IPS-15b (cell line): ENCODE data around the gene TMEM52.

Experiments
- H3K27me3 ChIP-seq: one replicate; pipeline ENCODE4 v1.6.1; 2013; ENCODE audit warnings: low read length; ENCODE audit not compliant: control insufficient read depth, insufficient read depth
- H3K36me3 ChIP-seq: one replicate; pipeline ENCODE4 v1.6.1; 2013; ENCODE audit warnings: low read length; ENCODE audit not compliant: control insufficient read depth, insufficient read depth
- H3K4me1 ChIP-seq: one replicate; pipeline ENCODE4 v1.6.1; 2013; ENCODE audit warnings: mild to moderate bottlenecking, low read length; ENCODE audit not compliant: control insufficient read depth, insufficient read depth
- H3K4me3 ChIP-seq: one replicate; pipeline ENCODE4 v1.5.1; 2013; ENCODE audit warnings: low read depth, low read length
- H3K9ac ChIP-seq: one replicate; pipeline ENCODE4 v1.6.1; 2013; ENCODE audit warnings: low read depth, mild to moderate bottlenecking, low read length
- H3K9me3 ChIP-seq: one replicate; pipeline ENCODE4 v1.6.1; 2013; ENCODE audit warnings: mild to moderate bottlenecking, low read length; ENCODE audit not compliant: control insufficient read depth, insufficient read depth

The TMEM52 gene

GRCh38 chr1:1957533-1957961 lies 38.5 kb upstream of the TMEM52 start:
- no peak overlapping the region for H3K9ac ChIP-seq
- no peak overlapping the region for H3K4me3 ChIP-seq
- no peaks in the 10 kb centered on the region for H3K27me3 ChIP-seq
- peaks cover 6% of the 10 kb centered on the region for H3K4me1 ChIP-seq
- H3K9me3 ChIP-seq, result no peaks in the 10 kb centered on the region
- no peaks in the 10 kb centered on the region for H3K36me3 ChIP-seq

- Histone ChIP-seq H3K9me3 (no peaks in the 10 kb centered on the region), H3K4me3 (no peak overlapping the region), H3K36me3 (no peaks in the 10 kb centered on the region), H3K27me3 (no peaks in the 10 kb centered on the region), H3K9ac (no peak overlapping the region), H3K4me1 (peaks cover 6% of the 10 kb centered on the region)
Observed at GRCh38 chr1:1956586-1957532, 37.8 kb upstream of the TMEM52 start.

- Histone ChIP-seq H3K4me1 (peaks cover 2% of the 10 kb centered on the region), H3K36me3 (no peaks in the 10 kb centered on the region), H3K9me3 (no peaks in the 10 kb centered on the region), H3K9ac (no peak overlapping the region), H3K4me3 (no peak overlapping the region), H3K27me3 (no peaks in the 10 kb centered on the region)
Observed at GRCh38 chr1:1956101-1956500, 37.0 kb upstream of the TMEM52 start.

GRCh38 chr1:1955621-1956094 lies 36.6 kb upstream of the TMEM52 start:
- Histone ChIP-seq H3K27me3 (no peaks in the 10 kb centered on the region), H3K36me3 (no peaks in the 10 kb centered on the region), H3K4me3 (no peak overlapping the region), H3K9me3 (no peaks in the 10 kb centered on the region), H3K9ac (no peak overlapping the region), H3K4me1 (peaks cover 2% of the 10 kb centered on the region)

- no peaks in the 10 kb centered on the region for H3K9me3 ChIP-seq
- no peaks in the 10 kb centered on the region for H3K36me3 ChIP-seq
- no peaks in the 10 kb centered on the region for H3K4me1 ChIP-seq
- H3K9ac ChIP-seq, result no peak overlapping the region
- H3K27me3 ChIP-seq, result no peaks in the 10 kb centered on the region
- H3K4me3 ChIP-seq, result no peak overlapping the region
Observed at GRCh38 chr1:1954831-1955441, 35.9 kb upstream of the TMEM52 start.

GRCh38 chr1:1954015-1954414 lies 34.9 kb upstream of the TMEM52 start:
- no peaks in the 10 kb centered on the region for H3K36me3 ChIP-seq
- H3K27me3 ChIP-seq, result no peaks in the 10 kb centered on the region
- no peaks in the 10 kb centered on the region for H3K4me1 ChIP-seq
- no peak overlapping the region for H3K9ac ChIP-seq
- H3K9me3 ChIP-seq, result no peaks in the 10 kb centered on the region
- H3K4me3 ChIP-seq, result no peak overlapping the region

GRCh38 chr1:1950940-1951339 lies 31.9 kb upstream of the TMEM52 start:
- Histone ChIP-seq H3K4me3 (no peak overlapping the region), H3K9me3 (no peaks in the 10 kb centered on the region), H3K4me1 (no peaks in the 10 kb centered on the region), H3K36me3 (no peaks in the 10 kb centered on the region), H3K27me3 (no peaks in the 10 kb centered on the region), H3K9ac (no peak overlapping the region)

- no peaks in the 10 kb centered on the region for H3K4me1 ChIP-seq
- no peak overlapping the region for H3K9ac ChIP-seq
- no peaks in the 10 kb centered on the region for H3K36me3 ChIP-seq
- no peaks in the 10 kb centered on the region for H3K27me3 ChIP-seq
- H3K4me3 ChIP-seq, result no peak overlapping the region
- no peaks in the 10 kb centered on the region for H3K9me3 ChIP-seq
Observed at GRCh38 chr1:1948783-1949182, 29.7 kb upstream of the TMEM52 start.

- H3K36me3 ChIP-seq, result no peaks in the 10 kb centered on the region
- no peaks in the 10 kb centered on the region for H3K4me1 ChIP-seq
- no peak overlapping the region for H3K9ac ChIP-seq
- no peak overlapping the region for H3K4me3 ChIP-seq
- H3K9me3 ChIP-seq, result no peaks in the 10 kb centered on the region
- no peaks in the 10 kb centered on the region for H3K27me3 ChIP-seq
Observed at GRCh38 chr1:1947493-1947892, 28.4 kb upstream of the TMEM52 start.

GRCh38 chr1:1946540-1946939 lies 27.5 kb upstream of the TMEM52 start:
- H3K36me3 ChIP-seq, result no peaks in the 10 kb centered on the region
- no peak overlapping the region for H3K9ac ChIP-seq
- H3K27me3 ChIP-seq, result no peaks in the 10 kb centered on the region

GRCh38 chr1:1945782-1946393 lies 26.8 kb upstream of the TMEM52 start:
- Histone ChIP-seq H3K36me3 (no peaks in the 10 kb centered on the region), H3K4me1 (no peaks in the 10 kb centered on the region), H3K4me3 (no peak overlapping the region), H3K27me3 (no peaks in the 10 kb centered on the region), H3K9me3 (no peaks in the 10 kb centered on the region), H3K9ac (no peak overlapping the region)

More at GRCh38 chr1:1946540-1946939, 27.5 kb upstream of the TMEM52 start:
- Histone ChIP-seq H3K4me1 (no peaks in the 10 kb centered on the region), H3K9me3 (no peaks in the 10 kb centered on the region), H3K4me3 (no peak overlapping the region)
